Measurements from ENCODE around the gene CMTM5.
"Not testable (repeated sequence)": the region's sequence is repeated elsewhere in the genome, so short reads cannot be mapped to it uniquely, and the experiment has no call there.

CMTM5 gene

DNA sequence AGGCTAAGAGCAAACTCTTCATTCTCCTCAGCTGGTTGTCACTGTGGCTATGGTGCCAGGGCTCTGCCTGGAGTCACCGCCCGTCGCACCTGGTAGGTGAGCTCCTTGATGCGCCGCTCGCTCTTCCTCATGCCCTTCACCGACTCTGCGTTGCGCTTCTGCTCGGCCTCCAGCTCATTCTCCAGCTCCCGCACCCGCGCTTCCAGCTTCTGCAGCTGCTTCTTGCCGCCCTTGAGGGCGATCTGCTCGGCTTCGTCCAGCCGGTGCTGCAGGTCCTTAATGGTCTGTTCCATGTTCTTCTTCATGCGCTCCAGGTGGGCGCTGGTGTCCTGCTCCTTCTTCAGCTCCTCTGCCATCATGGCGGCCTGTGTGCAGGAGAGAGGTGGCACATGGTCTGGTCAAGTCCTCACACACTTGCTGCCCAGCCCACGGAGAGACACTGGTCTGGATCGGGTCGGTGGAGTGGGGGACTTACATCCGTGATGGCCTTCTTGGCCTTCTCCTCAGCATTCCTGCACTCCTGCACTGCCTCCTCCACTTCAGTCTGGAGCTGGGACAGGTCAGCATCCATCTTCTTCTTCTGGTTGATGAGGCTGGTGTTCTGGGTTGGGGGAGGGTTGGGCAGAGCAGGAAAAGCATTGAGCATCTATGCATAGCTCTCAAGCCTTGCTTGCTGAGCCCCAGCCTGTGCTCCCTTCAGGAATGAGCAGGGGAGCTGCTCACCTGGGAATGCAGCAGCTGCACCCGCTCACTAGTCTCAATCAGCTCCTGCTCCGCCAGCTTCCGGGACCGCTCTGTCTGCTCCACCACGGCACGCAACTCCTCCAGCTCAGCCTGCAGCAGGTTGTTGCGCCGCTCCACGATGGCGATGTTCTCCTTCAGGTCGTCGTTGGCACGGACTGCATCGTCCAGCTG, 38.3 kb downstream of the CMTM5 start:
- DNase-seq (ENCODE audit: low read depth in 2 of 2) = no peak

GRCh38 chr14:23415821-23416778, 39.3 kb downstream of the CMTM5 start:
- DNase-seq (ENCODE audit: low read depth in 2 of 2) = no peak

GRCh38 chr14:23416801-23417200, 40.0 kb downstream of the CMTM5 start:
- no peak for DNase-seq (ENCODE audit: low read depth in 2 of 2)

GRCh38 chr14:23417269-23417668, 40.4 kb downstream of the CMTM5 start:
- DNase-seq (ENCODE audit: low read depth in 2 of 2) = not testable (repeated sequence)

DNA sequence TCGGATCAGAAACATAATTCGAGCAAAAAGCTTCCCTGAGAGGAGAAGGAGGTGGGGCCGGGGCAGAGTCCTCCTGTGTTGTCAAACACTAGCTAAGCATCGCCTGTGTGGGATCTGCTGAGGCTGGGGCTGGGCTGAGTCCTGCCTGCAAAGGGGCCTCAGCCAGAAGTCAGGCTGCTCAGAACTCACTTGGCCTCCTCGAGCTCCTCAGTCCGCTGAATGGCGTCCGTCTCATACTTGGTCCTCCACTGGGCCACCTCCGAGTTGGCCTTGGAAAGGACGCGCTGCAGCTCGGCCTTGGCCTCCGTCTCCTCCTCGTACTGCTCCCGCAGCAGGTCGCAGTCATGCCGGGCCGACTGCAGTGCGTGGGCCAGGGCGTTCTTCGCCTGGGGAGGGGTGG, 41.2 kb downstream of the CMTM5 start:
- no peak for DNase-seq (ENCODE audit: low read depth in 2 of 2)

- not testable (repeated sequence) for DNase-seq (ENCODE audit: low read depth in 2 of 2)
Observed at GRCh38 chr14:23419646-23420045, 42.8 kb downstream of the CMTM5 start.

DNA sequence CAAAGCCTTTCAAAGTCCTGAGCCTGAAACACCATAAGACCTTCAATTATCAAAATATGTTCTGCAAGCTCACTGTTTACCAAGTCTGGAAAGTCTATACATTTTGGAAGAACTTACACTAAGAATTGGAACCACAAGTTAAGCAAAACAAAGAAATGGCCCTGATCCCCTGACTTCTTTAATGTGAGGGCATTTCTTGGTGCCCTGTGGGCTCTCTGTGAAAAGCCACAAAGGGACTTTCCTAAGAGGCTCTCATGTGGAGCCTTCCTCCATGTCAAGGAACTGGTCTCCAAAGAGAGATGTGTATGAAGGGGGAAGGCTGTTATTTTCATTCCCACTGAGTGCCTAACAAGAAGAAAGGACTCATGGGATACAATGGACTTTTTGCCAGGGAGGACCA, 44.7 kb downstream of the CMTM5 start:
- DNase-seq (ENCODE audit: low read depth in 2 of 2) = no peak

- no peak for DNase-seq (ENCODE audit: low read depth in 2 of 2)
Observed at GRCh38 chr14:23423657-23424056, 46.8 kb downstream of the CMTM5 start.

GRCh38 chr14:23425169-23425568, 48.3 kb downstream of the CMTM5 start:
- DNase-seq (ENCODE audit: low read depth in 2 of 2) = no peak

- not testable (repeated sequence) for DNase-seq (ENCODE audit: low read depth in 2 of 2)
Observed at GRCh38 chr14:23425798-23426197, 49.0 kb downstream of the CMTM5 start.

- DNase-seq (ENCODE audit: low read depth in 2 of 2) = no peak
Observed at GRCh38 chr14:23428686-23429495, 52.0 kb downstream of the CMTM5 start.
